ENCODE results near the gene PAIP2B. TPM values are rescaled to one million over a fixed set of nuclear protein-coding genes. Genes with fewer than 3 reads are reported as not detected.
A peak's percentile ranks its signal among the peaks of the same experiment; 100 is the strongest.

The PAIP2B gene
- 1 to 10 TPM in 2 of 4 donors, under 1 TPM in 2; 0.45 to 4.8 (median 1.4) TPM for polyA plus RNA-seq
- long read RNA-seq, donor 1 = 0 reads
- long read RNA-seq, donor 2, full-length matches to known transcripts = 1 of 1 reads
- long read RNA-seq, donor 2, partial matches to known transcripts = 0 of 1 reads
- long read RNA-seq, donor 2, other reads (novel, unspliced or antisense) = 0 of 1 reads
- long read RNA-seq, donor 3, full-length matches to known transcripts = 3 of 3 reads
- long read RNA-seq, donor 3, partial matches to known transcripts = 0 of 3 reads
- long read RNA-seq, donor 3, other reads (novel, unspliced or antisense) = 0 of 3 reads
- long read RNA-seq, donor 4, full-length matches to known transcripts = 2 of 2 reads
- long read RNA-seq, donor 4, partial matches to known transcripts = 0 of 2 reads
- long read RNA-seq, donor 4, other reads (novel, unspliced or antisense) = 0 of 2 reads
- long read RNA-seq, donor 5 = 0 reads
- long read RNA-seq, donor 6, full-length matches to known transcripts = 1 of 1 reads
- long read RNA-seq, donor 6, partial matches to known transcripts = 0 of 1 reads
- long read RNA-seq, donor 6, other reads (novel, unspliced or antisense) = 0 of 1 reads
- long read RNA-seq, donor 7 = 0 reads
- long read RNA-seq, donor 8, full-length matches to known transcripts = 1 of 1 reads
- long read RNA-seq, donor 8, partial matches to known transcripts = 0 of 1 reads
- long read RNA-seq, donor 8, other reads (novel, unspliced or antisense) = 0 of 1 reads
- long read RNA-seq, donor 9 = 0 reads
- long read RNA-seq, donor 10, full-length matches to known transcripts = 5 of 5 reads
- long read RNA-seq, donor 10, partial matches to known transcripts = 0 of 5 reads
- long read RNA-seq, donor 10, other reads (novel, unspliced or antisense) = 0 of 5 reads

- DNase-seq (peak; percentile 99), FAIRE-seq (peak; percentile 97)
- Histone ChIP-seq H3K27me3 (ENCODE audit: control insufficient read depth in 3 of 3, insufficient read depth in 3 of 3, low read length in 3 of 3) (peaks cover 0 to 3% (median 0%) of the 10 kb centered on the region in 3 donors), H3K9me3 (ENCODE audit: control insufficient read depth in 2 of 2, insufficient read depth in 1 of 2, low read depth in 1 of 2, low read length in 1 of 2) (peaks cover 0 to 3% of the 10 kb centered on the region in 2 donors), H3K36me3 (ENCODE audit: control insufficient read depth in 3 of 3, insufficient read depth in 2 of 3, low read depth in 1 of 3, low read length in 3 of 3) (no peaks in the 10 kb centered on the region), H3K27ac (ENCODE audit: low read depth in 1 of 3, low read length in 2 of 3) (peak within 1 kb of the TSS in 2 of 3 donors; percentile 80 to 89), H3K4me1 (ENCODE audit: control insufficient read depth in 3 of 3, insufficient read depth in 2 of 3, low read depth in 1 of 3, low read length in 2 of 3) (peaks cover 0 to 3% (median 0%) of the 10 kb centered on the region in 3 donors), H3K4me3 (ENCODE audit: low read depth in 1 of 3, low read length in 3 of 3) (peak within 1 kb of the TSS; percentile 59 to 81 (median 81))
- 0 to 1% (median 0%) methylated on average over 30 of the region's 30 CpGs for WGBS, 3 donors
These were observed at the start of gene PAIP2B for GRCh38 chr2:71226965-71227560. Gene PAIP2B, minus strand, starts transcription at chr2:71227103. Its CDS starts 24,514 bp downstream, at chr2:71202589.

GRCh38 chr2:71275939-71276310 lies 49.0 kb upstream of the PAIP2B start:
- Histone ChIP-seq H3K27me3 (ENCODE audit: control insufficient read depth in 3 of 3, insufficient read depth in 3 of 3, low read length in 3 of 3) (peaks cover 0 to 37% (median 7%) of the 10 kb centered on the region in 3 donors), H3K4me3 (ENCODE audit: low read depth in 1 of 3, low read length in 3 of 3) (no peak overlapping the region), H3K4me1 (ENCODE audit: control insufficient read depth in 3 of 3, insufficient read depth in 2 of 3, low read depth in 1 of 3, low read length in 2 of 3) (peaks cover 0 to 16% (median 7%) of the 10 kb centered on the region in 3 donors), H3K27ac (ENCODE audit: low read depth in 1 of 3, low read length in 2 of 3) (no peak overlapping the region), H3K9me3 (ENCODE audit: control insufficient read depth in 2 of 2, insufficient read depth in 1 of 2, low read depth in 1 of 2, low read length in 1 of 2) (peaks cover 0 to 7% of the 10 kb centered on the region in 2 donors), H3K36me3 (ENCODE audit: control insufficient read depth in 3 of 3, insufficient read depth in 2 of 3, low read depth in 1 of 3, low read length in 3 of 3) (no peaks in the 10 kb centered on the region)
- no peak for FAIRE-seq
- DNase-seq = no peak
- WGBS, 3 donors = 44 to 49% (median 46%) methylated on average over 8 of the region's 8 CpGs

GRCh38 chr2:71269511-71270090 lies 42.7 kb upstream of the PAIP2B start:
- WGBS, 3 donors = 84 to 90% (median 87%) methylated on average over 9 of the region's 9 CpGs
- H3K36me3 ChIP-seq (ENCODE audit: control insufficient read depth in 3 of 3, insufficient read depth in 2 of 3, low read depth in 1 of 3, low read length in 3 of 3) = no peaks in the 10 kb centered on the region
- H3K27me3 ChIP-seq (ENCODE audit: control insufficient read depth in 3 of 3, insufficient read depth in 3 of 3, low read length in 3 of 3) = peaks cover 0 to 2% (median 0%) of the 10 kb centered on the region in 3 donors
- FAIRE-seq = no peak
- no peaks in the 10 kb centered on the region for H3K9me3 ChIP-seq (ENCODE audit: control insufficient read depth in 2 of 2, insufficient read depth in 1 of 2, low read depth in 1 of 2, low read length in 1 of 2)
- no peak for DNase-seq
- H3K4me1 ChIP-seq (ENCODE audit: control insufficient read depth in 3 of 3, insufficient read depth in 2 of 3, low read depth in 1 of 3, low read length in 2 of 3) = no peaks in the 10 kb centered on the region
- H3K4me3 ChIP-seq (ENCODE audit: low read depth in 1 of 3, low read length in 3 of 3) = no peak overlapping the region
- no peak overlapping the region for H3K27ac ChIP-seq (ENCODE audit: low read depth in 1 of 3, low read length in 2 of 3)

- no peak overlapping the region for H3K4me3 ChIP-seq (ENCODE audit: low read depth in 1 of 3, low read length in 3 of 3)
- FAIRE-seq = no peak
- H3K9me3 ChIP-seq (ENCODE audit: control insufficient read depth in 2 of 2, insufficient read depth in 1 of 2, low read depth in 1 of 2, low read length in 1 of 2) = peaks cover 0 to 2% of the 10 kb centered on the region in 2 donors
- no peaks in the 10 kb centered on the region for H3K27me3 ChIP-seq (ENCODE audit: control insufficient read depth in 3 of 3, insufficient read depth in 3 of 3, low read length in 3 of 3)
- DNase-seq = no peak
- no peaks in the 10 kb centered on the region for H3K4me1 ChIP-seq (ENCODE audit: control insufficient read depth in 3 of 3, insufficient read depth in 2 of 3, low read depth in 1 of 3, low read length in 2 of 3)
- H3K27ac ChIP-seq (ENCODE audit: low read depth in 1 of 3, low read length in 2 of 3) = no peak overlapping the region
- WGBS, 3 donors = 85 to 88% (median 86%) methylated on average over 6 of the region's 6 CpGs
- no peaks in the 10 kb centered on the region for H3K36me3 ChIP-seq (ENCODE audit: control insufficient read depth in 3 of 3, insufficient read depth in 2 of 3, low read depth in 1 of 3, low read length in 3 of 3)
These were observed 36.5 kb upstream of the PAIP2B start for GRCh38 chr2:71263386-71263785.

GRCh38 chr2:71261534-71261933 lies 34.6 kb upstream of the PAIP2B start:
- no peak for DNase-seq
- Histone ChIP-seq H3K27me3 (ENCODE audit: control insufficient read depth in 3 of 3, insufficient read depth in 3 of 3, low read length in 3 of 3) (peaks cover 0 to 3% (median 0%) of the 10 kb centered on the region in 3 donors), H3K9me3 (ENCODE audit: control insufficient read depth in 2 of 2, insufficient read depth in 1 of 2, low read depth in 1 of 2, low read length in 1 of 2) (peaks cover 0 to 2% of the 10 kb centered on the region in 2 donors), H3K4me3 (ENCODE audit: low read depth in 1 of 3, low read length in 3 of 3) (no peak overlapping the region), H3K4me1 (ENCODE audit: control insufficient read depth in 3 of 3, insufficient read depth in 2 of 3, low read depth in 1 of 3, low read length in 2 of 3) (no peaks in the 10 kb centered on the region), H3K36me3 (ENCODE audit: control insufficient read depth in 3 of 3, insufficient read depth in 2 of 3, low read depth in 1 of 3, low read length in 3 of 3) (no peaks in the 10 kb centered on the region), H3K27ac (ENCODE audit: low read depth in 1 of 3, low read length in 2 of 3) (no peak overlapping the region)
- FAIRE-seq = no peak

- no peaks in the 10 kb centered on the region for H3K9me3 ChIP-seq (ENCODE audit: control insufficient read depth in 2 of 2, insufficient read depth in 1 of 2, low read depth in 1 of 2, low read length in 1 of 2)
- H3K27ac ChIP-seq (ENCODE audit: low read depth in 1 of 3, low read length in 2 of 3) = no peak overlapping the region
- WGBS, 3 donors = 70 to 75% (median 72%) methylated on average over 3 of the region's 3 CpGs
- peaks cover 0 to 3% (median 0%) of the 10 kb centered on the region in 3 donors for H3K27me3 ChIP-seq (ENCODE audit: control insufficient read depth in 3 of 3, insufficient read depth in 3 of 3, low read length in 3 of 3)
- H3K36me3 ChIP-seq (ENCODE audit: control insufficient read depth in 3 of 3, insufficient read depth in 2 of 3, low read depth in 1 of 3, low read length in 3 of 3) = no peaks in the 10 kb centered on the region
- FAIRE-seq (no peak), DNase-seq (no peak)
- H3K4me1 ChIP-seq (ENCODE audit: control insufficient read depth in 3 of 3, insufficient read depth in 2 of 3, low read depth in 1 of 3, low read length in 2 of 3) = no peaks in the 10 kb centered on the region
- H3K4me3 ChIP-seq (ENCODE audit: low read depth in 1 of 3, low read length in 3 of 3) = no peak overlapping the region
These were observed 29.5 kb upstream of the PAIP2B start for GRCh38 chr2:71256421-71256820.

- Histone ChIP-seq H3K27me3 (ENCODE audit: control insufficient read depth in 3 of 3, insufficient read depth in 3 of 3, low read length in 3 of 3) (peaks cover 0 to 3% (median 0%) of the 10 kb centered on the region in 3 donors), H3K4me3 (ENCODE audit: low read depth in 1 of 3, low read length in 3 of 3) (no peak overlapping the region), H3K4me1 (ENCODE audit: control insufficient read depth in 3 of 3, insufficient read depth in 2 of 3, low read depth in 1 of 3, low read length in 2 of 3) (no peaks in the 10 kb centered on the region), H3K36me3 (ENCODE audit: control insufficient read depth in 3 of 3, insufficient read depth in 2 of 3, low read depth in 1 of 3, low read length in 3 of 3) (no peaks in the 10 kb centered on the region), H3K27ac (ENCODE audit: low read depth in 1 of 3, low read length in 2 of 3) (no peak overlapping the region), H3K9me3 (ENCODE audit: control insufficient read depth in 2 of 2, insufficient read depth in 1 of 2, low read depth in 1 of 2, low read length in 1 of 2) (no peaks in the 10 kb centered on the region)
- WGBS, 3 donors = 89 to 92% (median 90%) methylated on average over 4 of the region's 4 CpGs
- FAIRE-seq (no peak), DNase-seq (no peak)
These were observed 27.9 kb upstream of the PAIP2B start for GRCh38 chr2:71254776-71255175.

- Histone ChIP-seq H3K27ac (ENCODE audit: low read depth in 1 of 3, low read length in 2 of 3) (no peak overlapping the region), H3K4me3 (ENCODE audit: low read depth in 1 of 3, low read length in 3 of 3) (no peak overlapping the region), H3K4me1 (ENCODE audit: control insufficient read depth in 3 of 3, insufficient read depth in 2 of 3, low read depth in 1 of 3, low read length in 2 of 3) (no peaks in the 10 kb centered on the region), H3K36me3 (ENCODE audit: control insufficient read depth in 3 of 3, insufficient read depth in 2 of 3, low read depth in 1 of 3, low read length in 3 of 3) (no peaks in the 10 kb centered on the region), H3K27me3 (ENCODE audit: control insufficient read depth in 3 of 3, insufficient read depth in 3 of 3, low read length in 3 of 3) (peaks cover 0 to 3% (median 0%) of the 10 kb centered on the region in 3 donors), H3K9me3 (ENCODE audit: control insufficient read depth in 2 of 2, insufficient read depth in 1 of 2, low read depth in 1 of 2, low read length in 1 of 2) (no peaks in the 10 kb centered on the region)
- WGBS, 3 donors = 90 to 97% (median 92%) methylated on average over 3 of the region's 3 CpGs
- DNase-seq = no peak
- no peak for FAIRE-seq
These were observed 27.2 kb upstream of the PAIP2B start for GRCh38 chr2:71254078-71254477.

Data from small intestine (tissue), 16 donors.